Stimulated activated CD4-positive, alpha-beta T cell treated with anti-CD3 and anti-CD28 coated beads, Interleukin-4, amount 100 ng/mL, for 1 hour (primary cell): ENCODE results near the gene DLEC1.
"Not testable (repeated sequence)": the region's sequence is repeated elsewhere in the genome, so short reads cannot be mapped to it uniquely, and the experiment has no call there.

Experiments
- DNase-seq: peaks from one replicate; pipeline ENCODE4 v3.0.0-alpha.2; 2020

DLEC1 gene

GRCh38 chr3:38127611-38128302 lies 88.7 kb downstream of the DLEC1 start:
- DNase-seq, result no peak

GRCh38 chr3:38128303-38128655 lies 89.3 kb downstream of the DLEC1 start:
- no peak for DNase-seq

- no peak for DNase-seq
Measured at GRCh38 chr3:38129058-38129457, 90.0 kb downstream of the DLEC1 start.

GRCh38 chr3:38130631-38131065 lies 91.6 kb downstream of the DLEC1 start:
- no peak for DNase-seq

- peak; percentile 28 for DNase-seq
Measured at GRCh38 chr3:38131621-38132369, 92.8 kb downstream of the DLEC1 start.

- DNase-seq, result no peak
Measured at GRCh38 chr3:38133209-38133556, 94.2 kb downstream of the DLEC1 start.

DNA sequence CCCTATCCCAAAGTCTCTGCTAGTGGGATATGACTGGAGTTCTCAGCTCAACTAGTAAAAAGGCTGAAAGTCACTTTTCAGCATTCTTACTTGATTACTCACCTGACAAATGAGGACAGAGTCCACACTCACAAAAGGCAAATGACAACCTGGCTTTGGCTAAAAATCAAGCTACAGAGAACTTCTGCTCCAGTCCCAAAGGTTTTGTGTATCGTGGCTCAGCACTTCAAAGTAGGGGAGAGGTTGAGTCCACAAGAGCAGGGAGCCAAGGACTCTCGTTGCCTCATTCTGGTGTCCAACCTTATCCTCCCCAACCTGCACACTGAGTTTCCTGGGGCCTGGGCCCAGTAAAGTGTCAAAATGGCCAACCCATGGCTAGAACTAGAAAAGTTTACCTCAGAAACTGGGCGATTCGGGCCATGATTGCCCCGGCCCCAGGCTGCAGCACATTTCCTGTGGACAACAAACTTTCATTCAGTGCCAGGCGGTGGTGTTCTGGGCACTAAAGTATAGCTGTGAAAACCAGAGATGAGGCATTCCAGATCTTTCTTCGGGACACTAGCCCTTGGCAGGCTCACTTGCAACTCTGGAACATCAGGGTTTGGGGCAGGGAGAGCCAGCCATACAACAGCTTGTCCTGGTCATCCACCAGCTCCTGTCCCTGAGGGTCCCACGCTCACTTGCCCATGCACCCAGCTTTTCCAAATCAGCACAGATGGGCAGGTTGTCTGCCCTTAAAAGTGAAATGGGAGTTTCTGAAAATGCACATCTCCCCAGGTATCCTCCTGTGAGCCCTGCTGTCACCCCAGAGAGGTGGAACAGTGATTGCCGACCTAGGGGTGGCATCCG lies 94.8 kb downstream of the DLEC1 start:
- no peak for DNase-seq

DNA sequence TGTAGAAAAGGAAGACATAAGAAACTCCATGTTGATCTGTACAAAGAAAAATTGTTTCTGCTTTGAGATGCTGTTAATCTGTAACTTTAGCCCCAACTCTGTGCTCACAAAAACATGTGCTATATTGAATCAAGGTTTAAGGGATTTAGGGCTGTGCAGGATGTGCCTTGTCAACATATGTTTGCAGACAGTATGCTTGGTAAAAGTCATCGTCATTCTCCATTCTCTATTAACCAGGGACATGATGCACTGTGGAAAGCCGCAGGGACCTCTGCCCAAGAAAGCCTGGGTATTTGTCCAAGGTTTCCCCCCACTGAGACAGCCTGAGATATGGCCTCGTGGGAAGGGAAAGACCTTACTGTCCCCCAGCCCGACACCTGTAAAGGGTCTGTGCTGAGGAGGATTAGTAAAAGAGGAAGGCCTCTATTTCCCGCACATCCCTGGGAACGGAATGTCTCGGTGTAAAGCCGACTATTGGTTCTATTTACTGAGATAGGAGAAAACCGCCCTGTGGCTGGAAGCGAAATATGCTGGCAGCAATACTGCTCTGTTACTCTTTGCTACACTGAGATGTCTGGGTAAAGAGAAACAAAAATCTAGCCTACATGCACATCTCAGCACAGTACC lies 95.6 kb downstream of the DLEC1 start:
- DNase-seq, result not testable (repeated sequence)

DNA sequence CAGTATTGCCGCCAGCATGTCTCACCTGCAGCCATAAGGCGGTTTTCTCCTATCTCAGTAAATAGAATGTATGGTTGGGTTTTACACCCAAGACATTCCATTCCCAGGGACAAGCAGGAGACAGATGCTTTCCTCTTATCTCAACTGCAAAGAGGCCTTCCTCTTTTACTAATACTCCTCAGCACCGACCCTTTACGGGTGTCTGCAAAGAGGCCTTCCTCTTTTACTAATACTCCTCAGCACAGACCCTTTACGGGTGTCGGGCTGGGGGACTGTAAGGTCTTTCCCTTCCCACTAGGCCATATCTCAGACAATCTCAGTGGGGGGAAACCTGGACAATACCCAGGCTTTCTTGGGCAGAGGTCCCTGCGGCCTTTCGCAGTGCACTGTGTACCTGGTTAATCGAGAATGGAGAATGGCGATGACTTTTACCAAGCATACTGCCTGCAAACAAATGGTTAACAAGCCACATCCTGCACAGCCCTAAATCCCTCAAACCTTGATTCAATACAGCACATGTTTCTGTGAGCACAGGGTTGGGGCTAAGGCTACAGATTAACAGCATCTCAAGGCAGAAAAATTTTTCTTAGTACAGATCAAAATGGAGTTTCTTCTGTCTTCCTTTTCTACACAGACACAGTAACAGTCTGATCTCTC lies 96.7 kb downstream of the DLEC1 start:
- not testable (repeated sequence) for DNase-seq

GRCh38 chr3:38136393-38136776 lies 97.4 kb downstream of the DLEC1 start:
- no peak for DNase-seq

GRCh38 chr3:38136777-38137614 lies 98.0 kb downstream of the DLEC1 start, which contains the start of gene ACAA1:
ACAA1 (minus strand) TSS chr3:38137127; CDS start chr3:38137035, 92 bp downstream.
- DNase-seq, result peak; percentile 97

GRCh38 chr3:38137615-38138348 lies 98.8 kb downstream of the DLEC1 start:
- DNase-seq, result peak; percentile 23

GRCh38 chr3:38138349-38139190 lies 99.6 kb downstream of the DLEC1 start, which contains the start of gene MYD88:
MYD88 (plus strand) TSS chr3:38138661; CDS start chr3:38138701, 40 bp downstream.
- DNase-seq, result peak; percentile 86

DNA sequence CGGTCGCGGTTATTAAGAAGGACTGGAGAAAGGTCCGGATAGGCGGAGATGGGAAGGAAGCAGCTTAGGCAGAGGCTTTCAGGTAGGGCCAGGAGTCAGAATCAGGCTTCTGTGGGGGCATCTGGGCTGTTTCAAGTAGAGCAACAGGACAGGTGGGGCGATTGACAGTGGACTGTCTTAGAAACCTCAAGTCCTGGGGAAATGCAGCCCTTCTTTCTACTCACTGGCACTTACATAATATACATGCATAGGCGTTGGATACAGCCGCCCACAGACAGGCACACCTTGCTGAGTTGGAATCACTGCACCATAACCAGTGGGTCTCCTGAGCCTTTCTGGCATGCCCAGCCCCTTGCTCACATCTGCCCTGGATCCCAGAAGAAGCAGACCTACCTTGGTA lies 100.2 kb downstream of the DLEC1 start:
- no peak for DNase-seq

- DNase-seq, result no peak
Measured at GRCh38 chr3:38139652-38140051, 100.6 kb downstream of the DLEC1 start.

DNA sequence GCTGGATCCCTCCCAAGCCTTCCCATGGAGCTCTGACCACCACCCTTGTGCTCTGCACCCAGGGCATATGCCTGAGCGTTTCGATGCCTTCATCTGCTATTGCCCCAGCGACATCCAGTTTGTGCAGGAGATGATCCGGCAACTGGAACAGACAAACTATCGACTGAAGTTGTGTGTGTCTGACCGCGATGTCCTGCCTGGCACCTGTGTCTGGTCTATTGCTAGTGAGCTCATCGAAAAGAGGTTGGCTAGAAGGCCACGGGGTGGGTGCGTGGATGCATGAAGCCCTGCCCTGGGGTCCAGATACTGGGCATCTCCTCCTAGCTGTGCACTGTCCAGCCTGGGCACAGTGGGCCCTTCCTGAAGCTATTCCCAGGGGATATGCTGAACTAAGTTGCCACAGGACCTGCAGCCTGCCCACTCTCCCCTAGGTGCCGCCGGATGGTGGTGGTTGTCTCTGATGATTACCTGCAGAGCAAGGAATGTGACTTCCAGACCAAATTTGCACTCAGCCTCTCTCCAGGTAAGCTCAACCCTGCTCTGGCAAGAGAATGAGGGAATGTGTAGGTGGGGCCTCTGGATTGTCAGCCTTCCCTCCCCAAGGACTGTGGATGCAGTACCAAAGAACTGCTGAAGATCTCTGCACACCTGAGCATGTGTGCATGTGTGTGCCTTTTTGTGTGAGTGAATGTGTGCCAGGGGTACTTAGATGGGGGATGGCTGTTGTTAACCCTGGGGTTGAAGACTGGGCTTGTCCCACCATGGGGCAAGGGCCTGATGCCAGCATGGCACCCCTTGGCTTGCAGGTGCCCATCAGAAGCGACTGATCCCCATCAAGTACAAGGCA lies 101.5 kb downstream of the DLEC1 start:
- DNase-seq, result no peak

DNA sequence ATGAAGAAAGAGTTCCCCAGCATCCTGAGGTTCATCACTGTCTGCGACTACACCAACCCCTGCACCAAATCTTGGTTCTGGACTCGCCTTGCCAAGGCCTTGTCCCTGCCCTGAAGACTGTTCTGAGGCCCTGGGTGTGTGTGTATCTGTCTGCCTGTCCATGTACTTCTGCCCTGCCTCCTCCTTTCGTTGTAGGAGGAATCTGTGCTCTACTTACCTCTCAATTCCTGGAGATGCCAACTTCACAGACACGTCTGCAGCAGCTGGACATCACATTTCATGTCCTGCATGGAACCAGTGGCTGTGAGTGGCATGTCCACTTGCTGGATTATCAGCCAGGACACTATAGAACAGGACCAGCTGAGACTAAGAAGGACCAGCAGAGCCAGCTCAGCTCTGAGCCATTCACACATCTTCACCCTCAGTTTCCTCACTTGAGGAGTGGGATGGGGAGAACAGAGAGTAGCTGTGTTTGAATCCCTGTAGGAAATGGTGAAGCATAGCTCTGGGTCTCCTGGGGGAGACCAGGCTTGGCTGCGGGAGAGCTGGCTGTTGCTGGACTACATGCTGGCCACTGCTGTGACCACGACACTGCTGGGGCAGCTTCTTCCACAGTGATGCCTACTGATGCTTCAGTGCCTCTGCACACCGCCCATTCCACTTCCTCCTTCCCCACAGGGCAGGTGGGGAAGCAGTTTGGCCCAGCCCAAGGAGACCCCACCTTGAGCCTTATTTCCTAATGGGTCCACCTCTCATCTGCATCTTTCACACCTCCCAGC lies 102.4 kb downstream of the DLEC1 start:
- no peak for DNase-seq

DNA sequence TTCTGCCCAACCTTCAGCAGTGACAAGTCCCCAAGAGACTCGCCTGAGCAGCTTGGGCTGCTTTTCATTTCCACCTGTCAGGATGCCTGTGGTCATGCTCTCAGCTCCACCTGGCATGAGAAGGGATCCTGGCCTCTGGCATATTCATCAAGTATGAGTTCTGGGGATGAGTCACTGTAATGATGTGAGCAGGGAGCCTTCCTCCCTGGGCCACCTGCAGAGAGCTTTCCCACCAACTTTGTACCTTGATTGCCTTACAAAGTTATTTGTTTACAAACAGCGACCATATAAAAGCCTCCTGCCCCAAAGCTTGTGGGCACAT lies 102.9 kb downstream of the DLEC1 start:
- DNase-seq, result no peak
